Esophagus squamous epithelium (tissue), 5 donors: ENCODE data around the gene CUBN. TPM values are rescaled to one million over a fixed set of nuclear protein-coding genes. Genes with fewer than 3 reads are reported as not detected.

ENCODE experiments used
- DNase-seq: peaks from one replicate; lab custom pipeline; 2025; lab: John Stamatoyannopoulos, UW
- H3K27ac ChIP-seq, 4 donors: fragments of 200-600 bp; sonication (generic); one replicate each; pipeline ENCODE4 v1.5.1; 2016 to 2019; ENCODE audit warnings: mild to moderate bottlenecking in 1 of 4
- H3K27me3 ChIP-seq, 4 donors: fragments of 200-600 bp; sonication (generic); 1 replicate in 3 of 4; 2 replicates in 1 of 4; pipeline versions ENCODE4 v1.5.1 to v1.6.0; 2017 to 2021; ENCODE audit warnings: antibody characterized with exemption in 1 of 4
- H3K36me3 ChIP-seq, 3 donors: fragments of 200-600 bp; sonication (generic); one replicate each; pipeline ENCODE4 v1.5.1; 2016 to 2019
- H3K4me1 ChIP-seq, 3 donors: fragments of 200-600 bp; sonication (generic); one replicate each; pipeline ENCODE4 v1.5.1; 2017 to 2019
- H3K4me3 ChIP-seq, 4 donors: fragments of 200-600 bp; sonication (generic); 1 replicate in 3 of 4; 2 replicates in 1 of 4; pipeline ENCODE4 v1.5.1; 2016 to 2019; ENCODE audit warnings: mild to moderate bottlenecking in 2 of 4, moderate library complexity in 1 of 4
- H3K9me3 ChIP-seq, 3 donors: fragments of 200-600 bp; sonication (generic); one replicate each; pipeline ENCODE4 v1.5.1; 2016 to 2019
- CTCF ChIP-seq, 6 experiments: fragments of 450-650 bp in 4 of 6; fragments of 200-600 bp in 2 of 6; sonication (generic) in 2 of 6; IDR thresholded peaks; one replicate each; pipeline ENCODE4 v1.5.1; 2016 to 2019; ENCODE audit warnings: antibody characterized with exemption in 6 of 6, mild to moderate bottlenecking in 4 of 6, moderate library complexity in 4 of 6
- POLR2A ChIP-seq, 4 donors: fragments of 450-650 bp; IDR thresholded peaks; one replicate each; pipeline ENCODE4 v1.6.1; 2017; ENCODE audit warnings: antibody characterized with exemption in 4 of 4, mild to moderate bottlenecking in 4 of 4, moderate library complexity in 3 of 4
- WGBS, 2 donors: methylation state at CpG; one replicate each; pipeline ENCODE4 v1.1.5; 2018; 5-methylcytosine and 5-hydroxymethylcytosine counted together
- intact Hi-C: fragments of 100-400 bp; cut with DNase I; formaldehyde crosslinking; loops from one replicate; pipeline ENCODE4 v1.15.0; 2022
- total RNA-seq, 4 donors: library from RNA; depleted of rRNA; stranded (reverse); fragments of >200 nt; gene quantifications; one replicate each; pipeline ENCODE4 v1.1.0, GENCODE V29; 2016
- donor health status: DM: yes; HTN: yes; CAD: no.

CUBN gene
- total RNA-seq, 4 donors from 2014 or later: 0.15 to 0.83 (median 0.51) TPM

GRCh38 chr10:16931930-16932329, 197.7 kb downstream of the CUBN start:
- intact Hi-C loops: no loop called here
- 60 to 67% methylated on average over 5 of the region's 5 CpGs for WGBS, 2 donors
- TF ChIP-seq POLR2A (IDR thresholded peaks at IDR 0.05) (no peak), CTCF (IDR thresholded peaks at IDR 0.05) (no peak)

GRCh38 chr10:16930540-16930939, 199.1 kb downstream of the CUBN start:
- intact Hi-C loops: no loop called here
- H3K9me3 ChIP-seq: no peaks in the 10 kb centered on the region
- H3K27me3 ChIP-seq: no peaks in the 10 kb centered on the region
- no peak for TF ChIP-seq CTCF (IDR thresholded peaks at IDR 0.05)
- no peak for TF ChIP-seq POLR2A (IDR thresholded peaks at IDR 0.05)
- H3K4me3 ChIP-seq: no peak overlapping the region
- WGBS, 2 donors: 83 to 85% methylated on average over 2 of the region's 2 CpGs
- H3K4me1 ChIP-seq: no peaks in the 10 kb centered on the region
- no peak for DNase-seq
- H3K36me3 ChIP-seq: no peaks in the 10 kb centered on the region
- no peak overlapping the region for H3K27ac ChIP-seq

More at GRCh38 chr10:16931930-16932329, 197.7 kb downstream of the CUBN start:
- Histone ChIP-seq H3K27me3 (no peaks in the 10 kb centered on the region), H3K9me3 (no peaks in the 10 kb centered on the region), H3K27ac (no peak overlapping the region), H3K4me1 (no peaks in the 10 kb centered on the region), H3K36me3 (no peaks in the 10 kb centered on the region), H3K4me3 (no peak overlapping the region)
- DNase-seq: no peak

GRCh38 chr10:16929069-16929468, 200.5 kb downstream of the CUBN start:
- intact Hi-C loops: no loop called here
- Histone ChIP-seq H3K4me1 (no peaks in the 10 kb centered on the region), H3K36me3 (no peaks in the 10 kb centered on the region), H3K9me3 (no peaks in the 10 kb centered on the region), H3K27ac (no peak overlapping the region), H3K27me3 (no peaks in the 10 kb centered on the region), H3K4me3 (no peak overlapping the region)
- TF ChIP-seq POLR2A (IDR thresholded peaks at IDR 0.05) (no peak), CTCF (IDR thresholded peaks at IDR 0.05) (no peak)
- DNase-seq: no peak
- 39 to 51% methylated on average over 4 of the region's 4 CpGs for WGBS, 2 donors

GRCh38 chr10:16927546-16927945, 202.1 kb downstream of the CUBN start:
- Histone ChIP-seq H3K9me3 (no peaks in the 10 kb centered on the region), H3K4me3 (no peak overlapping the region), H3K27ac (no peak overlapping the region), H3K27me3 (no peaks in the 10 kb centered on the region), H3K36me3 (no peaks in the 10 kb centered on the region), H3K4me1 (no peaks in the 10 kb centered on the region)
- WGBS, 2 donors: 70 to 80% methylated on average over 4 of the region's 4 CpGs
- intact Hi-C loops: no loop called here
- no peak for DNase-seq
- TF ChIP-seq POLR2A (IDR thresholded peaks at IDR 0.05) (no peak), CTCF (IDR thresholded peaks at IDR 0.05) (no peak)

- Histone ChIP-seq H3K27ac (no peak overlapping the region), H3K27me3 (no peaks in the 10 kb centered on the region), H3K36me3 (no peaks in the 10 kb centered on the region), H3K4me1 (no peaks in the 10 kb centered on the region), H3K9me3 (no peaks in the 10 kb centered on the region), H3K4me3 (no peak overlapping the region)
- WGBS, 2 donors: 64 to 68% methylated on average over 3 of the region's 3 CpGs
- intact Hi-C loops: no loop called here
- no peak for DNase-seq
- TF ChIP-seq POLR2A (IDR thresholded peaks at IDR 0.05) (no peak), CTCF (IDR thresholded peaks at IDR 0.05) (no peak)
These were observed 205.9 kb downstream of the CUBN start for GRCh38 chr10:16923726-16924125.
